Omental fat pad (tissue), 4 donors: ENCODE data around the gene FRMD4A. TPM values are rescaled to one million over a fixed set of nuclear protein-coding genes. Genes with fewer than 3 reads are reported as not detected.

Experiments used
- ATAC-seq: fragments of 150-250 bp; one replicate; pipeline ENCODE4 v1.9.1; 2016; ENCODE audit warnings: mild to moderate bottlenecking, moderate library complexity; ENCODE audit not compliant: low FRiP score
- DNase-seq: peaks from one replicate; pipeline ENCODE4 v3.0.0-alpha.2; 2019; ENCODE audit warnings: low spot score
- total RNA-seq, 4 donors: library from RNA; depleted of rRNA; stranded (reverse); fragments of >200 nt; gene quantifications; one replicate each; pipeline ENCODE4 v1.1.0, GENCODE V29; 2016
- TF ChIP-seq, protein P1 (sequence below), 3 donors: fragments of 450-650 bp; IDR thresholded peaks; one replicate each; pipeline ENCODE4 v1.5.1; 2016 to 2017; ENCODE audit warnings: antibody characterized with exemption in 3 of 3, mild to moderate bottlenecking in 3 of 3, moderate library complexity in 2 of 3

Gene FRMD4A
- total RNA-seq, 4 donors from 2014 or later: 66.8 to 119 (median 81.6) TPM

- ATAC-seq: no peak
- TF ChIP-seq, protein P1, sequence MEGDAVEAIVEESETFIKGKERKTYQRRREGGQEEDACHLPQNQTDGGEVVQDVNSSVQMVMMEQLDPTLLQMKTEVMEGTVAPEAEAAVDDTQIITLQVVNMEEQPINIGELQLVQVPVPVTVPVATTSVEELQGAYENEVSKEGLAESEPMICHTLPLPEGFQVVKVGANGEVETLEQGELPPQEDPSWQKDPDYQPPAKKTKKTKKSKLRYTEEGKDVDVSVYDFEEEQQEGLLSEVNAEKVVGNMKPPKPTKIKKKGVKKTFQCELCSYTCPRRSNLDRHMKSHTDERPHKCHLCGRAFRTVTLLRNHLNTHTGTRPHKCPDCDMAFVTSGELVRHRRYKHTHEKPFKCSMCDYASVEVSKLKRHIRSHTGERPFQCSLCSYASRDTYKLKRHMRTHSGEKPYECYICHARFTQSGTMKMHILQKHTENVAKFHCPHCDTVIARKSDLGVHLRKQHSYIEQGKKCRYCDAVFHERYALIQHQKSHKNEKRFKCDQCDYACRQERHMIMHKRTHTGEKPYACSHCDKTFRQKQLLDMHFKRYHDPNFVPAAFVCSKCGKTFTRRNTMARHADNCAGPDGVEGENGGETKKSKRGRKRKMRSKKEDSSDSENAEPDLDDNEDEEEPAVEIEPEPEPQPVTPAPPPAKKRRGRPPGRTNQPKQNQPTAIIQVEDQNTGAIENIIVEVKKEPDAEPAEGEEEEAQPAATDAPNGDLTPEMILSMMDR (IDR thresholded peaks at IDR 0.05): no peak
- DNase-seq: no peak
These were observed 436.2 kb downstream of the FRMD4A start for GRCh38 chr10:13894412-13895093.

GRCh38 chr10:13893926-13894325, 436.8 kb downstream of the FRMD4A start:
- DNase-seq: no peak
- no peak for ATAC-seq
- TF ChIP-seq, protein P1 (IDR thresholded peaks at IDR 0.05): no peak

GRCh38 chr10:13892871-13893270, 437.9 kb downstream of the FRMD4A start:
- ATAC-seq (no peak), DNase-seq (no peak)
- TF ChIP-seq, protein P1 (IDR thresholded peaks at IDR 0.05): no peak

- ATAC-seq (no peak), DNase-seq (no peak)
- TF ChIP-seq, protein P1 (IDR thresholded peaks at IDR 0.05): no peak
These were observed 438.7 kb downstream of the FRMD4A start for GRCh38 chr10:13892001-13892491.

DNA sequence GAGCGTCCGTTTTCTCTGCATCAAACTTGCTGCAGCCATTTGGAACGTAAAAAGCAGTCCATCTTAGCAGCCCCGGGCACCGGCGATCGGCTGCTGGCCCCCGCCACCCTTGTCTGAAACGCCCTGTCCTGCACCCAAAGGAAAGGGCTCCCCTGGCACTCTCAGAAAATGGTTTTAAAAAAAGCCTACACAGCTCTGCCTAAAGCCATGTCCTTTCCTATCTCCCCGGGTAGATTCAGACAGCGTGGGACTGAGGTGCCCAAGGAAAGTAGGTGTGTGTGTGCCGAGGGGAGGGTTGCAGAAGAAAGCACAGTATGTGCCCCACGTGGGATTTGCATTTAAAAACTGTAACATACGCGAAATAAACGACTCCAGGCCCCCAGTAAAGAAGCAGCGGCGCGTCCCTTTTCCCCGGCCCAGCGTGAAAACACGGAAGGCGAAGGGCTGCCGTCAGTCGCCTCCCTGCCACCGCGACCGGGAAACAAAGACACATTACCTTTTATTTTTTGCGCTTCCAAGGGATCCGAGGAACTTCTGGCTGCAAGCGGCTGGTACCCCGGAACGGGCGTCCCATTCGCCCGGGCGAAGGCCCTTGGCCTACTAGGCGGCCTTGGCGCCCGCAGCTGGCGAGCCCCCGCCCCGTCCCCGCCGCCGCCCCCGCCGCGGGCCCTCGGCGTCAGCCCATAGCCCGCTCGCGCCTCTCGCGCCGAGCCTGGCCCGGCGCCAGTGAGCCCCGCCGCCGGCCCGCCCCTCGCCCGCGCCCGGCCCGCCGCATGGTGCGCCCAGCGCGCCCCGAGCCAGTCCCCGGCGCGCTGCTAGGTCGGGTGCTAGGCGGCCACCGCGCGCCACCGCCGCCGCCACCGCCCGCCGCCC, 439.4 kb downstream of the FRMD4A start:
- DNase-seq (no peak), ATAC-seq (peak; percentile 72)
- TF ChIP-seq, protein P1 (IDR thresholded peaks at IDR 0.05): no peak

GRCh38 chr10:13890233-13891127, 440.2 kb downstream of the FRMD4A start:
- ATAC-seq (no peak), DNase-seq (no peak)

More at GRCh38 chr10:13890233-13891127, 440.2 kb downstream of the FRMD4A start:
- TF ChIP-seq, protein P1 (IDR thresholded peaks at IDR 0.05): no peak
